Fibroblast of lung (primary cell): ENCODE data around the gene SLC5A5. TPM values are rescaled to one million over a fixed set of nuclear protein-coding genes. Genes with fewer than 3 reads are reported as not detected.
"Not testable (repeated sequence)": the region's sequence is repeated elsewhere in the genome, so short reads cannot be mapped to it uniquely, and the experiment has no call there.

Experiments used
- DNase-seq, 2 donors: peaks; one replicate each; pipeline versions ENCODE4 v3.0.0 to v3.0.0-alpha.2; 2010; ENCODE audit warnings: low read depth in 2 of 2
- H2AFZ ChIP-seq: 2 replicates; pipeline ENCODE4 v1.5.1; 2012; ENCODE audit warnings: low read length, control low read depth, inconsistent platforms
- H3K27ac ChIP-seq: 2 replicates; pipeline ENCODE4 v1.5.1; 2011; ENCODE audit warnings: low read length, control low read depth; ENCODE audit not compliant: insufficient read depth
- H3K27me3 ChIP-seq: 2 replicates; pipeline ENCODE4 v1.5.1; 2011; ENCODE audit warnings: mild to moderate bottlenecking, low read length; ENCODE audit not compliant: control insufficient read depth, insufficient read depth
- H3K36me3 ChIP-seq: 2 replicates; pipeline ENCODE4 v1.5.1; 2011; ENCODE audit warnings: low read length; ENCODE audit not compliant: control insufficient read depth, insufficient read depth
- H3K4me1 ChIP-seq: 2 replicates; pipeline ENCODE4 v1.5.1; 2011; ENCODE audit warnings: low read length; ENCODE audit not compliant: control insufficient read depth, insufficient read depth; ENCODE audit errors: extremely low read depth
- H3K4me2 ChIP-seq: 2 replicates; pipeline ENCODE4 v1.5.1; 2011; ENCODE audit warnings: low read length, control low read depth; ENCODE audit not compliant: insufficient read depth; ENCODE audit errors: extremely low read depth
- H3K4me3 ChIP-seq, 4 experiments: fragments of 200-600 bp in 1 of 4; sonication (generic) in 1 of 4; replicated peaks in 1 of 4; 2 replicates each; pipeline ENCODE4 v1.5.1; 2011 to 2016; ENCODE audit warnings: low read length in 4 of 4, low read depth in 3 of 4, mild to moderate bottlenecking in 3 of 4, control low read depth in 2 of 4, inconsistent platforms in 1 of 4, mixed read lengths in 1 of 4; ENCODE audit not compliant: insufficient read depth in 1 of 4; ENCODE audit errors: control extremely low read depth in 1 of 4
- H3K79me2 ChIP-seq: 2 replicates; pipeline ENCODE4 v1.5.1; 2012; ENCODE audit warnings: mild to moderate bottlenecking, low read length, inconsistent platforms; ENCODE audit not compliant: control insufficient read depth, insufficient read depth
- H3K9ac ChIP-seq: 2 replicates; pipeline ENCODE4 v1.5.1; 2011; ENCODE audit warnings: mild to moderate bottlenecking, low read length, control low read depth; ENCODE audit not compliant: insufficient read depth
- H3K9me3 ChIP-seq: 2 replicates; pipeline ENCODE4 v1.5.1; 2012; ENCODE audit warnings: low read depth, low read length; ENCODE audit not compliant: control insufficient read depth, insufficient read depth
- H4K20me1 ChIP-seq: 2 replicates; pipeline ENCODE4 v1.5.1; 2011; ENCODE audit warnings: low read length; ENCODE audit not compliant: control insufficient read depth, insufficient read depth; ENCODE audit errors: extremely low read depth
- EZH2 ChIP-seq: IDR thresholded peaks from 2 replicates; pipeline ENCODE4 v1.5.1; 2012; ENCODE audit warnings: low read length, control low read depth, mild to moderate bottlenecking; ENCODE audit errors: missing control alignments
- polyA plus RNA-seq, 2 donors: library from polyadenylated mRNA; depleted of rRNA in 1 of 2; stranded (reverse) in 1 of 2; unstranded in 1 of 2; fragments of >200 nt; gene quantifications; 2 replicates each; pipeline ENCODE4 v1.2.1, GENCODE V29; 2011 to 2012; ENCODE audit warnings: missing spikeins in 1 of 2
- total RNA-seq: library from RNA; depleted of rRNA; stranded (reverse); fragments of >200 nt; gene quantifications from 2 replicates; pipeline ENCODE4 v1.2.1, GENCODE V29; 2014
- TF ChIP-seq, protein P1 (sequence below), 2 donors: IDR thresholded peaks in 1 of 2; conservative IDR thresholded peaks in 1 of 2; 1 replicate in 1 of 2; 2 replicates in 1 of 2; pipeline ENCODE4 v1.5.1; 2011 to 2012; ENCODE audit warnings: low read length in 2 of 2, control low read depth in 1 of 2, inconsistent platforms in 1 of 2, low read depth in 1 of 2, mild to moderate bottlenecking in 1 of 2

SLC5A5 gene
- total and polyA plus RNA-seq, 2 donors (not counting 1 experiment from before 2014, with no cell fraction given), result not detected

DNA sequence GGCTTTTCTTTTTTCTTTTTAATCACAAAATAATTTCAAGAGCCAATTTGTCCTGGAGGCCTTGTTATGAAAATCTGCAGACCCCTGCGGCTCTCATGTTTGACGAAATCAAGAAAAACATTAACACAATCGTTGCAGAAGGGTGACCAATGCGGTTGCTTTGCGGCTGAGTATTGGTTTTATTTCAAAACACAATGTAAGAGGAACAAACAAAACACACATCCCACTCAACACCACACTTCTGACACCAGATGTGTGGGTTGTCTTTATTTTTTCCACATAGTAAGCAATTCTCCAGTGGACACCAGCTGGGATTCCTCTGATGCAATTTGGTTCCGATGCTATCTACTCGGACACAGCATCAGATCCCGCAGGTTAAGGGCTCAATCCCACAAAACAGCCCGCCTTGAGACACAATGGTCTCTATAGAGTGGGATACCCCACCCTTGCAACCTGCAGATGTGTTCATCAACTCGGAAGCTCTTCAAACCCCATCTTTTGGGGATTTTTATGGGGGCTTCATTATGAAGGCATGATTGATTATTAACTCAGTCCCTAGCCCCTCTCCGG is 39.1 kb downstream of the SLC5A5 start:
- no peaks in the 10 kb centered on the region for H3K9me3 ChIP-seq
- H3K4me1 ChIP-seq, result no peaks in the 10 kb centered on the region
- H3K4me2 ChIP-seq, result no peak overlapping the region
- no peaks in the 10 kb centered on the region for H3K27me3 ChIP-seq
- H3K79me2 ChIP-seq, result no peaks in the 10 kb centered on the region
- H3K36me3 ChIP-seq, result no peaks in the 10 kb centered on the region
- H3K27ac ChIP-seq, result no peak overlapping the region
- H4K20me1 ChIP-seq, result no peaks in the 10 kb centered on the region
- no peak for DNase-seq
- H2AFZ ChIP-seq, result no peak overlapping the region
- H3K4me3 ChIP-seq, result no peak overlapping the region
- H3K9ac ChIP-seq, result no peak overlapping the region
- no peak for TF ChIP-seq EZH2
- TF ChIP-seq, protein P1, sequence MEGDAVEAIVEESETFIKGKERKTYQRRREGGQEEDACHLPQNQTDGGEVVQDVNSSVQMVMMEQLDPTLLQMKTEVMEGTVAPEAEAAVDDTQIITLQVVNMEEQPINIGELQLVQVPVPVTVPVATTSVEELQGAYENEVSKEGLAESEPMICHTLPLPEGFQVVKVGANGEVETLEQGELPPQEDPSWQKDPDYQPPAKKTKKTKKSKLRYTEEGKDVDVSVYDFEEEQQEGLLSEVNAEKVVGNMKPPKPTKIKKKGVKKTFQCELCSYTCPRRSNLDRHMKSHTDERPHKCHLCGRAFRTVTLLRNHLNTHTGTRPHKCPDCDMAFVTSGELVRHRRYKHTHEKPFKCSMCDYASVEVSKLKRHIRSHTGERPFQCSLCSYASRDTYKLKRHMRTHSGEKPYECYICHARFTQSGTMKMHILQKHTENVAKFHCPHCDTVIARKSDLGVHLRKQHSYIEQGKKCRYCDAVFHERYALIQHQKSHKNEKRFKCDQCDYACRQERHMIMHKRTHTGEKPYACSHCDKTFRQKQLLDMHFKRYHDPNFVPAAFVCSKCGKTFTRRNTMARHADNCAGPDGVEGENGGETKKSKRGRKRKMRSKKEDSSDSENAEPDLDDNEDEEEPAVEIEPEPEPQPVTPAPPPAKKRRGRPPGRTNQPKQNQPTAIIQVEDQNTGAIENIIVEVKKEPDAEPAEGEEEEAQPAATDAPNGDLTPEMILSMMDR (conservative IDR thresholded peaks at IDR 0.05 in 1 of 2, IDR thresholded peaks at IDR 0.05 in 1 of 2; ENCODE audit: low read depth in 1 of 2, low read length in 2 of 2), result no peak

DNA sequence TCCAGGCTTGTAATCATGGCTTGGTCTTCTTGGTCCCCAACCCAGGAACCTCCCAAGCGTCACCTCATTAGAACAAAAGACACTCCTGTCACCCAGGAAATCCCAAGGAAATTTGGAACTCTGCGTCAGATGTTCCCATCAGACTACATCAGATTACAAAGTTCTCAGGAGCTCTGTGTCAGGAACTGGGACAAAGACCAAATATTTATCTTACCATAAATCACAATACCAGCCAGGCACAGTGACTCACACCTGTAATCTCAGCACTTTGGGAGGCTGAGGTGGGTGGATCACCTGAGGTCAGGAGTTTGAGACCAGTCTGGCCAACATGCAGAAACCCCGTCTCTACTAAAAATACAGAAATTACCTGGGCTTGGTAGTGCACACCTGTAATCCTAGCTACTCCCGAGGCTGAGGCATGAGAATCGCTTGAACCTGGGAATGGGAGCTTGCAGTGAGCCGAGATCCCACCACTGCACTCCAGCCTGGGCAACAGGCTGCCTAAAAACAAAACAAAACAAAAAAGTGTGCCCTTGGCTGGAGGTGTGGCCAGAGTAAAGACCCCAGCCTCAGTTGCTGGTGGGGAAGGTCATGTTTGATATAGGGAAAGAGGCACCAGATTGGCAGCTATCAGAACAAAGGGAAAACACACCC is 44.3 kb downstream of the SLC5A5 start:
- Histone ChIP-seq H3K9me3 (no peaks in the 10 kb centered on the region), H3K4me3 (no peak overlapping the region), H3K4me2 (no peak overlapping the region), H3K27ac (no peak overlapping the region), H3K27me3 (no peaks in the 10 kb centered on the region), H3K36me3 (no peaks in the 10 kb centered on the region), H2AFZ (no peak overlapping the region), H3K79me2 (no peaks in the 10 kb centered on the region), H3K4me1 (no peaks in the 10 kb centered on the region), H4K20me1 (no peaks in the 10 kb centered on the region), H3K9ac (no peak overlapping the region)
- DNase-seq, result no peak
- TF ChIP-seq EZH2, result no peak
- TF ChIP-seq, protein P1 (conservative IDR thresholded peaks at IDR 0.05 in 1 of 2, IDR thresholded peaks at IDR 0.05 in 1 of 2; ENCODE audit: low read depth in 1 of 2, low read length in 2 of 2), result no peak

GRCh38 chr19:17918151-17918550 is 46.4 kb downstream of the SLC5A5 start:
- not testable (repeated sequence) for H3K27ac ChIP-seq, H2AFZ ChIP-seq, H3K36me3 ChIP-seq, H3K9me3 ChIP-seq, H3K9ac ChIP-seq, H4K20me1 ChIP-seq, H3K4me3 ChIP-seq, H3K27me3 ChIP-seq, DNase-seq, H3K4me2 ChIP-seq, H3K4me1 ChIP-seq, H3K79me2 ChIP-seq

DNA sequence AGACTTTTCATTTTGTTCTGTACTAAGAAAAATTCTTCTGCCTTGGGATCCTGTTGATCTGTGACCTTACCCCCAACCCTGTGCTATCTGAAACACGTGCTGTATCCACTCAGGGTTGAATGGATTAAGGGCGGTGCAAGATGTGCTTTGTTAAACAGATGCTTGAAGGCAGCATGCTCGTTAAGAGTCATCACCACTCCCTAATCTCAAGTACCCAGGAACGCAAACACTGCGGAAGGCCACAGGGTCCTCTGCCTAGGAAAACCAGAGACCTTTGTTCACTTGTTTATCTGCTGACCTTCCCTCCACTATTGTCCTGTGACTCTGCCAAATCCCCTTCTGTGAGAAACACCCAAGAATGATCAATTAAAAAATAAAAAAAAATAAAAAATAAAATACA is 47.4 kb downstream of the SLC5A5 start:
- not testable (repeated sequence) for H3K27ac ChIP-seq, H2AFZ ChIP-seq, H3K27me3 ChIP-seq, H3K4me3 ChIP-seq, H3K36me3 ChIP-seq, H3K9me3 ChIP-seq, H3K4me1 ChIP-seq, H3K9ac ChIP-seq, H3K79me2 ChIP-seq, H3K4me2 ChIP-seq, DNase-seq, H4K20me1 ChIP-seq
